Retina (tissue), 1 donor: ENCODE measurements around the gene IGFL3.
A peak's percentile ranks its signal among the peaks of the same experiment; 100 is the strongest.
"Not testable (repeated sequence)": the region's sequence is repeated elsewhere in the genome, so short reads cannot be mapped to it uniquely, and the experiment has no call there.

Experiments used
- DNase-seq: peaks from one replicate; pipeline ENCODE4 v3.0.0-alpha.2; 2016

Gene IGFL3

GRCh38 chr19:46118136-46118535 is 6.4 kb downstream of the IGFL3 start:
- DNase-seq = no peak

DNA sequence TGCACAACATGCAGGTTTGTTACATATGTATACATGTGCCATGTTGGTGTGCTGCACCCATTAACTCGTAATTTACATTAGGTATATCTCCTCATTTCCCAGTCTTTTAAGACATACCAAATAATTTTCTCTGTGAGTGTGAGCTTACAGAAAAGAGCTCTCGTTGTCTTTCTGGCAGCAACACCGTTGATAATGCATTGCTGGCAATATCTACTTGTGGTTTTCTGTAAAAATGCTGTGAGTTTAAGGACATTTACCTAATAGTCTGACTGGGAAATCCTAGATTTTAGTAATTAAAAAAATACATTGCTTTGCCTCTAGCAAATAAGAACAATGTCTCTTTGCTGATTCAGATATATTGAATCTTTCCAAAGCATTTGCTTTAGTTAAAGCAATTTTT is 8.4 kb downstream of the IGFL3 start:
- DNase-seq = no peak

- no peak for DNase-seq
Measured at GRCh38 chr19:46115396-46116106, 8.9 kb downstream of the IGFL3 start.

GRCh38 chr19:46113726-46114125 is 10.8 kb downstream of the IGFL3 start:
- DNase-seq = no peak

GRCh38 chr19:46112527-46112926 is 12.0 kb downstream of the IGFL3 start:
- DNase-seq = no peak

GRCh38 chr19:46111376-46111775 is 13.1 kb downstream of the IGFL3 start:
- DNase-seq = no peak

DNA sequence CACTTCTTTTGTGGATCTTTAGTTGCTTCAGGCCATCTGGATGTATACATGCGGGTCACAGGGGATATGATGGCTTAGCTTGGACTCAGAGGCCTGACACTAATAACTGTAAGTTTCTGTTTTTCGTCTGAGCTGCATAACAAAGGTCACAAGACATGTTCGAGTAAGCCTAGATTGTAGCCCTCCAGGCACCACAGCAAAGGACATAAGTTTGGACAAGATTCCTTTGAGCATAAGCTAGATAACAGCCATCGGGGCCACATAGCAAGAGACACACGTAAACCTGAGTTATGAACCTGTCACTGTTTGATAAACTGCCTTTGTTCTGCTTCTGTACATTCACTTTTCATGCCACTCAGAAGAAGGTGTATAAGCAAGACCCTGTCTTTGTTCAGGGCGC is 14.6 kb downstream of the IGFL3 start:
- DNase-seq = no peak

DNA sequence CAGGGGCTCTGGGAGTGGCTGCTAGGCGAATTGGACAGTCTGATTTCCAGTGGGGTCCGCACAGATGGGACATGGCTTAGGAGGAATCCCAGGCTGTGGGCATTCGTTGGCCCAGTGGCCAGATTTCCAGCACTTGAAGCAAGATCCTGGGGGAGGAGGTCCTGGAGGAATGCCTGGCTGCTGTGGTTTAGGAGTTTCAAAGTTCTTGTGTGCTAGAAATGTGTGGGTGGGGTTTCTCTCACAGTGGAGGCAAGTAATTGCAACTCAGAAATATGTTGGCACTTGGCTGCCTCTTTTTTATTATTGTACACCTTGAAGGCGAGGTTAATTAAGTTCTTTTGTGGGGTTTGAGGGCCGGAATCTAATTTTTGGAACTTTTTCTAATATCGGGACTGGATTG is 17.1 kb downstream of the IGFL3 start:
- no peak for DNase-seq

- not testable (repeated sequence) for DNase-seq
Measured at GRCh38 chr19:46102333-46102732, 22.2 kb downstream of the IGFL3 start.

- no peak for DNase-seq
Measured at GRCh38 chr19:46101293-46101692, 23.2 kb downstream of the IGFL3 start.

DNA sequence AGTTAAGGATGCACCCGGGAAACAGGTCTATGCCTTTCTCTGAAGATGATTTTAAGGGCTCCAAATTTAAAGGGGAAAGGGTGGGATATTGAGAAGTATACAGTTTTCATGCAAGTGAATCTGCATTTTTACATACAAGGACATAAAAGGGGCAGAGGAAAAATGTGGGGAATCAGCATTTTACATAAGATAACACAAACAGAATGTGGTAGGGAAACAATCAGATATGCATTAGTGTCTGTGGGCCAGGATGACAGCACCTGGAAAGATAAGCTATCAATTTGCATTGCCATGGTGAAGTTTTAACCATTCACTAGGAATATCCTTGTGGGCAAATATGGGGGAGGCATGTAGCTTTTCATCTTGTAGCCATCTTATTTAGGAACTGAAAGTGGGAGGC is 24.1 kb downstream of the IGFL3 start:
- DNase-seq = no peak

- no peak for DNase-seq
Measured at GRCh38 chr19:46090444-46090843, 34.0 kb downstream of the IGFL3 start.

GRCh38 chr19:46089432-46089831 is 35.1 kb downstream of the IGFL3 start:
- DNase-seq = no peak

GRCh38 chr19:46088101-46088500 is 36.4 kb downstream of the IGFL3 start:
- no peak for DNase-seq

DNA sequence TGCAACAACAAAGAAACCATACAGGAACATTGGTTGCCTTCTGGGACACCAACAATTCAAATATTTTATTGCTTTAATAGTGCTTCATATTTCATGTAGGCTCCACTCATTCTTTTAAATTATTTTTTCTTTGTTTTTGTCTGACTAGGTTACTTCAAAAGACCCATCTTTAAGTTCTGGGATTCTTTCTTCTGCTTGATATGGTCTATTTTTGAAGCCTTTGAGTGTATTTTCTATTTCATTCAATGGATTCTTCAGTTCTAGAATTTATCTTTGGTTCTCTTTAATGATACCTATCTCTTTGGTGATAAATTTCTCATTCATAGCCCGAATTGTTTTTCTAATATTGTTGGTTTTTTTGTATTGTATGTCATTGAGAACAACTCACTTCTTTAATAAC is 38.6 kb downstream of the IGFL3 start:
- no peak for DNase-seq

GRCh38 chr19:46082728-46083050 is 41.8 kb downstream of the IGFL3 start:
- no peak for DNase-seq

- no peak for DNase-seq
Measured at GRCh38 chr19:46081928-46082727, 42.4 kb downstream of the IGFL3 start.

DNA sequence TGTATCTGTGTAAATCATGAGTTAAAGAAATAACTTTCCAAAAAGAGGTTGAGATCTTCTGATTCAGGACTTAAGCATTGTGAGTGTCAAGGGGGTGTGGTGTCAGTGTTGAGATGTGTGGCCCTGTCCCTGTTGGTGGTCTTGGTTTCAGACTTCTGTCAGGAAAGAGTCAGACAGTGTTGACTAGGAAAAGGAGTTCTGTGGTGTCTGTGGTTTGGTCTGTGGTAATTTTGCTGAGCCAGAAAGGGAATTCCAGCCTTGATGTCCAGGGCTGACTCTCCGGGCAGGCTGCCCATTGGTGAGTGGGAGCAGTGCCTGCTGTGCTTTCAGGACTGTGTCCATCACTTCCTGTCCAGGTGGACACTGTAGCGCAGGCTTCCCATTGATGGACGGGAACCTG is 43.9 kb downstream of the IGFL3 start:
- no peak for DNase-seq

DNA sequence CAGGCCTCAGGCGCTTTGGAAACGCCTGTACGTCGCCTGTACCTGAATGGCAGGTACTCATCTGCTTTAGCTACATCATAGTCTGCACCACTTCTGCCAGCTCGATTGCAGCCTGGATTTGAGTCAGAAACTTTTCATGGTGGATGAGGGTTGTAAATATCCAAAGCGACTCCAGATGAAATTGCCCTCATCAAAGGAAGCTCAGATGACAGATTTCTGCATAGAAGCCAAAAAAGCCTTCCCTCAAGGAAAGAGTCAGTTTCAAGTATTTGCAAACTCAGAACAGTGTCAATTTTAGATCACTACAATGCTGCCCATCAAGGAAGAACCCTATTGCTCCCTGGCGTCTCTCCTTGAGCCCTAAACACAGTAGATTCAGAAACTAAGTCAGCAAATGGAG is 44.9 kb downstream of the IGFL3 start:
- DNase-seq = no peak

DNA sequence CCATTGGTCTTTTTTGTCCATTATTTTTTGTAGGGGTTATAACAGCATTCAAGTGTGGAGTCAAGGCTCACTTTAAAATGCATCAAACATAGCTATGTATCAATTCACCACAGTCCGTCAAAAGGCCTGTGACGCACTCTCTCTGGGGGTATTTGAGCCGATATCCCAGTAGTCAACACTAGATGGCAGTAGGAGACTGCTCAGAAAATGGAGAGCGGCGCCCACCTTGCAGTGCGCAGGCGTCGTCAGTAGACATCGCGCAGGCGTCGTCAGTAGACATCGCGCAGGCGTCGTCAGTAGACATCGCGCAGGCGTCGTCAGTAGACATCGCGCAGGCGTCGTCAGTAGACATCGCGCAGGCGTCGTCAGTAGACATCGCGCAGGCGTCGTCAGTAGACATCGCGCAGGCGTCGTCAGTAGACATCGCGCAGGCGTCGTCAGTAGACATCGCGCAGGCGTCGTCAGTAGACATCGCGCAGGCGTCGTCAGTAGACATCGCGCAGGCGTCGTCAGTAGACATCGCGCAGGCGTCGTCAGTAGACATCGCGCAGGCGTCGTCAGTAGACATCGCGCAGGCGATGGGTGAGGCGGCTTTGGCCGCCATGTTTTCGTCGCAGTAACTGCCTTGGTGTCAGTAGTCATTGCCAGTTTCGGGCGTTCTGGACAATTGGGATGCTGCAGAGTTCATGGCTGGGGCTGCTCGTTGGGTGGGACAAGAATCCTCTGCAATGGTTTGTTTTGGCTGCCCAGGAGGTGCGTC is 45.7 kb downstream of the IGFL3 start:
- DNase-seq = peak; percentile 69

DNA sequence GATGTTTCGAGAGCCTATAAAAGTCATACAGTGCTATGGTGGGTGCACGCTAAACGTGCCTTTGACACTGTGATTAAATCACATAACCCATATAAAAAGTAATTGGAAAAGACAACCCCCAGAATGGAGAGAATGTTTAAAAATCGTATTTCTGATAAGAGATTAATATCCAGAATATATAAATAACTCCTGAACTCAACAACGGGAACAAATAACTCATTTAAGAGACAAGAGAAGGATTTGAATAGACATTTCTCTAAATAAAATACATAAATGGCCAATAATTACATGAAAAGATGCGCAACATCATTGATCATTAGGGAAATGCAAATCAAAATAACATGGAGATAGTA is 46.7 kb downstream of the IGFL3 start:
- DNase-seq = no peak

DNA sequence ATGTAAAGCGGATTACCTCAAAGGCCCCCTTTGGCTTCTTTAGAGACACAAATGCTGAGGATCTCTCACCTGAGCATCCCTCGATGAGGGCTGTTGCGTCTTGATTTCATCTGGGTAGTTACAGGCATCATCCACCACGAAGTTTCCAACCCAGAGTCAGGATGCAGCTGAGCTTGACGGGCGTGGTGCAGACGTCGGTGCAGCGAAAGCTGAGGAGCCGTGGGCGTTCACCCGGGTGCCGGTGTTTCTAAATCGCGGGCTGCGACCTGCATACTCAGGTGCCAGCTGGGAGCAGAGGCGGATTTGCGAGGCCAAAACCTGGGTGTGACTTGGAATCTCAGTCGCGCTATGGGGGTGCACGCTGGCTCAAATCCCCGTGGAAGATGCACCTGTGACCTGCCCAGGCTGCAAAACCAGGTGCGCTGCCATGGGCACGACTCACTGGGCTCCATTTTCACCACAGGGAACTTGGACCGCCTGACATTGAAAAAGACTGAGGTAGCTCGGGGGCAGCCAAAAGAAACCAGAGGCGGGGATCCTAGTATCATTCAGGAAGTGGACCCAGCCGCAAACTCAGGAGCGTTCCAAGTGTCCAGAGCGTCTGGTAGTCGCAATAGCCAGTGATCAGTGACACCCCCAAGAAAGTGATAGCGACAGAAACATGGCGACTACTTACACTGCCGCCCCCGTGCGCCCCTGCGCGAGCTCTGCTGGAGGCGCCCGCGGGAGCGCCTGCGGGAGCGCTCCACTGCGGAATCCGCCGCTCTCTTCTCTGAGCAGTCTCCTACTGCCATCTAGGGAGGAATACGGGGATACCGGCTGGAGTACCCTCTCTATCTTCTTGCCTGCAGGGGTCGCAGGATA is 47.3 kb downstream of the IGFL3 start:
- peak; percentile 84 for DNase-seq
